Body of pancreas (tissue), 4 donors: ENCODE results near the gene CFAP92. TPM values are rescaled to one million over a fixed set of nuclear protein-coding genes. Genes with fewer than 3 reads are reported as not detected.

Experiments used
- ATAC-seq: fragments of 150-250 bp; one replicate; pipeline ENCODE4 v1.9.1; 2016
- DNase-seq, 4 donors: peaks; one replicate each; pipeline ENCODE4 v3.0.0-alpha.2; 2019
- H3K27ac ChIP-seq, 4 donors: fragments of 200-600 bp; sonication (generic); 1 replicate in 3 of 4; 2 replicates in 1 of 4; pipeline versions ENCODE4 v1.5.1 to v1.6.1; 2016 to 2019; ENCODE audit warnings: mild to moderate bottlenecking in 1 of 4, mixed read lengths in 1 of 4, moderate library complexity in 1 of 4
- H3K27me3 ChIP-seq, 2 donors: fragments of 200-600 bp; sonication (generic); one replicate each; pipeline ENCODE4 v1.6.0; 2016; ENCODE audit warnings: mild to moderate bottlenecking in 1 of 2
- H3K36me3 ChIP-seq, 2 donors: fragments of 200-600 bp; sonication (generic); replicated peaks in 1 of 2; 2 replicates each; pipeline ENCODE4 v1.5.1; 2016; ENCODE audit warnings: low read depth in 2 of 2; ENCODE audit not compliant: insufficient read depth in 1 of 2
- H3K4me1 ChIP-seq: fragments of 200-600 bp; sonication (generic); one replicate; pipeline ENCODE4 v1.6.0; 2016
- H3K4me3 ChIP-seq, 2 donors: fragments of 200-600 bp; sonication (generic); 1 replicate in 1 of 2; 2 replicates in 1 of 2; pipeline ENCODE4 v1.5.1; 2016 to 2019
- H3K9me3 ChIP-seq, 3 donors: fragments of 200-600 bp; sonication (generic); 1 replicate in 2 of 3; 2 replicates in 1 of 3; pipeline ENCODE4 v1.5.1; 2016
- CTCF ChIP-seq, 7 experiments: fragments of 450-650 bp in 4 of 7; fragments of 200-600 bp in 3 of 7; sonication (generic) in 3 of 7; IDR thresholded peaks; one replicate each; pipeline ENCODE4 v1.5.1; 2016 to 2019; ENCODE audit warnings: antibody characterized with exemption in 7 of 7
- POLR2A ChIP-seq, 3 donors: fragments of 450-650 bp; IDR thresholded peaks; one replicate each; pipeline ENCODE4 v1.6.1; 2016; ENCODE audit warnings: antibody characterized with exemption in 3 of 3, mild to moderate bottlenecking in 2 of 3
- WGBS, 2 donors: methylation state at CpG; one replicate each; pipeline ENCODE4 v1.1.5; 2017; 5-methylcytosine and 5-hydroxymethylcytosine counted together
- intact Hi-C: fragments of 100-400 bp; cut with DNase I; formaldehyde crosslinking; loops from one replicate; pipeline ENCODE4 v1.15.1; 2023
- total RNA-seq, 2 donors: library from RNA; depleted of rRNA; stranded (reverse); fragments of >200 nt; gene quantifications; one replicate each; pipeline ENCODE4 v1.1.0, GENCODE V29; 2016

The CFAP92 gene
- total RNA-seq, 2 donors from 2014 or later, result not detected

- no peaks in the 10 kb centered on the region for H3K36me3 ChIP-seq
- intact Hi-C loops, result no loop called here
- H3K4me3 ChIP-seq, result no peak overlapping the region
- H3K4me1 ChIP-seq, result peaks cover 31% of the 10 kb centered on the region
- peaks cover 0 to 13% of the 10 kb centered on the region in 2 donors for H3K27me3 ChIP-seq
- ATAC-seq (no peak), DNase-seq (no peak)
- peak overlapping the region in 1 of 4 donors; percentile 22 for H3K27ac ChIP-seq
- no peaks in the 10 kb centered on the region for H3K9me3 ChIP-seq
- TF ChIP-seq POLR2A (IDR thresholded peaks at IDR 0.05), result no peak
- no peak for TF ChIP-seq CTCF (IDR thresholded peaks at IDR 0.05)
- WGBS, 2 donors, result 1 to 13% methylated on average over 12 to 77 of the region's 81 CpGs
Measured at GRCh38 chr3:129001806-129002572, 8.1 kb upstream of the CFAP92 start.

GRCh38 chr3:129001101-129001805 is 7.4 kb upstream of the CFAP92 start, which contains the start of gene EFCC1:
EFCC1 (plus strand) TSS chr3:129001304; CDS start chr3:129001629, 325 bp downstream.
- Histone ChIP-seq H3K9me3 (no peaks in the 10 kb centered on the region), H3K27ac (peak within 1 kb of the TSS in 3 of 4 donors; percentile 22 to 58 (median 38)), H3K4me1 (peaks cover 31% of the 10 kb centered on the region), H3K4me3 (peak within 1 kb of the TSS in 1 of 2 donors; percentile 1), H3K27me3 (peaks cover 0 to 13% of the 10 kb centered on the region in 2 donors), H3K36me3 (no peaks in the 10 kb centered on the region)
- 1 to 2% methylated on average over 16 to 72 of the region's 74 CpGs for WGBS, 2 donors
- DNase-seq (peak in 3 of 4 donors; percentile 45 to 53 (median 49)), ATAC-seq (peak; percentile 43)
- TF ChIP-seq CTCF (IDR thresholded peaks at IDR 0.05) (no peak), POLR2A (IDR thresholded peaks at IDR 0.05) (peak in 1 of 3 donors; percentile 21)
- intact Hi-C loops, result no loop called here

GRCh38 chr3:129000742-129001100 is 6.8 kb upstream of the CFAP92 start:
- intact Hi-C loops, result no loop called here
- no peak for ATAC-seq
- no peak overlapping the region for H3K4me3 ChIP-seq

GRCh38 chr3:128999102-128999501 is 5.2 kb upstream of the CFAP92 start:
- H3K27me3 ChIP-seq, result peaks cover 0 to 13% of the 10 kb centered on the region in 2 donors
- intact Hi-C loops, result no loop called here
- no peaks in the 10 kb centered on the region for H3K36me3 ChIP-seq
- TF ChIP-seq CTCF (IDR thresholded peaks at IDR 0.05) (no peak), POLR2A (IDR thresholded peaks at IDR 0.05) (no peak)
- no peak for DNase-seq
- no peak overlapping the region for H3K27ac ChIP-seq
- H3K4me1 ChIP-seq, result peaks cover 28% of the 10 kb centered on the region
- 51 to 80% methylated on average over 5 of the region's 5 CpGs for WGBS, 2 donors
- no peaks in the 10 kb centered on the region for H3K9me3 ChIP-seq
- H3K4me3 ChIP-seq, result no peak overlapping the region
- no peak for ATAC-seq

More at GRCh38 chr3:129000742-129001100, 6.8 kb upstream of the CFAP92 start:
- H3K27me3 ChIP-seq, result peaks cover 0 to 13% of the 10 kb centered on the region in 2 donors
- peaks cover 29% of the 10 kb centered on the region for H3K4me1 ChIP-seq
- H3K36me3 ChIP-seq, result no peaks in the 10 kb centered on the region
- no peak for DNase-seq
- no peak for TF ChIP-seq CTCF (IDR thresholded peaks at IDR 0.05)
- TF ChIP-seq POLR2A (IDR thresholded peaks at IDR 0.05), result no peak
- H3K27ac ChIP-seq, result peak overlapping the region in 2 of 4 donors; percentile 22 to 58
- 18 to 23% methylated on average over 8 to 15 of the region's 15 CpGs for WGBS, 2 donors
- H3K9me3 ChIP-seq, result no peaks in the 10 kb centered on the region
